GM12801 (cell line): ENCODE data around the gene NDUFB7.

ENCODE experiments used
- CTCF ChIP-seq: IDR thresholded peaks from one replicate; pipeline ENCODE4 v1.5.1; 2011; ENCODE audit warnings: control low read depth; ENCODE audit not compliant: insufficient read length; ENCODE audit errors: extremely low read depth

The NDUFB7 gene

GRCh38 chr19:14553042-14553938 is 18.6 kb downstream of the NDUFB7 start:
- TF ChIP-seq CTCF: no peak

- TF ChIP-seq CTCF: no peak
These were observed 21.6 kb downstream of the NDUFB7 start for GRCh38 chr19:14550201-14550754.

- TF ChIP-seq CTCF: no peak
These were observed 26.2 kb downstream of the NDUFB7 start for GRCh38 chr19:14545716-14546082.

GRCh38 chr19:14544977-14545715 is 26.7 kb downstream of the NDUFB7 start:
- TF ChIP-seq CTCF: no peak

GRCh38 chr19:14544047-14544446 is 27.8 kb downstream of the NDUFB7 start:
- no peak for TF ChIP-seq CTCF

GRCh38 chr19:14542711-14543328 is 29.0 kb downstream of the NDUFB7 start:
- TF ChIP-seq CTCF: no peak
